ENCODE results near the gene RPS6KL1.
A peak's percentile ranks its signal among the peaks of the same experiment; 100 is the strongest.

Gene RPS6KL1

DNA sequence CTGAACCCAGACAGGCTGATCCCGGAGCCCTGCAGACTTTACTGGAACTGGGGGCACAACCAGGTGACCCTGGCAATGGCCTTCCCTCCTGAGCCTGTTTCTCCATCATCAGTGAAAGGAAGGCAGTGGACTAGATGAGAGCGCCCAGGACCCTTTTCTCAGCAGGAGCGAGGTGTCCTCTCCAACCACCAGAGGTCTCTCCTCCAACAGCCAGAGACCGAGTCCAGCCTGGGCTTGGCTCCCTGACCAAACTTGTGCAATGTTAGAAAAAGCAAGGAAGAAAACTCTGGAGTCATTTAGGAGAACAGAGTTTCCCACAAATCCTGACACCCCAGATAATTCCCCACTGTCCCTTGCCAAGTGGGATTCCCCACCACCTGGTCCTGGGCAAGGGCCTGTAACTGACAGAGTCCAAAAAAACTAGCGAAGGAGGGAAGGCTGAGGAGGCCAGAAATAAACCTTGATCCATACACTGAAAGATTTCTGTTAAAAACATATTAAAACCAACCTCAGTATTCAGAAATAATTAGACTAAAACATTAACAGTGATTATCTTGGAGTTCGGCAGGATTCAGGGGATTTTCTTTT, 9.0 kb downstream of the RPS6KL1 start:
- no peak overlapping the region for H3K4me3 ChIP-seq
- H3K9me3 ChIP-seq (replicated peaks in 1 of 11): no peaks in the 10 kb centered on the region
- H3K4me1 ChIP-seq: peaks cover 1 to 20% (median 15%) of the 10 kb centered on the region in 10 experiments; a peak in 18 of 20 replicates
- peak in 1 of 11 experiments; percentile 23; a peak in 1 of 22 replicates for TF ChIP-seq Cebpa-rat (IDR thresholded peaks at IDR 0.05)
- H3K9ac ChIP-seq: no peak overlapping the region
- no peak overlapping the region for H3K27ac ChIP-seq
- 0 out of 22 replicates have a peak, but pooled peaks cover 0 to 5% (median 0%) of the 10 kb centered on the region in 11 experiments for H4K20me1 ChIP-seq
- H3K27me3 ChIP-seq: no peaks in the 10 kb centered on the region
- H3K36me3 ChIP-seq: peaks cover 0 to 6% (median 0%) of the 10 kb centered on the region in 11 experiments; a peak in 2 of 22 replicates
- H3K4me2 ChIP-seq: no peak overlapping the region

DNA sequence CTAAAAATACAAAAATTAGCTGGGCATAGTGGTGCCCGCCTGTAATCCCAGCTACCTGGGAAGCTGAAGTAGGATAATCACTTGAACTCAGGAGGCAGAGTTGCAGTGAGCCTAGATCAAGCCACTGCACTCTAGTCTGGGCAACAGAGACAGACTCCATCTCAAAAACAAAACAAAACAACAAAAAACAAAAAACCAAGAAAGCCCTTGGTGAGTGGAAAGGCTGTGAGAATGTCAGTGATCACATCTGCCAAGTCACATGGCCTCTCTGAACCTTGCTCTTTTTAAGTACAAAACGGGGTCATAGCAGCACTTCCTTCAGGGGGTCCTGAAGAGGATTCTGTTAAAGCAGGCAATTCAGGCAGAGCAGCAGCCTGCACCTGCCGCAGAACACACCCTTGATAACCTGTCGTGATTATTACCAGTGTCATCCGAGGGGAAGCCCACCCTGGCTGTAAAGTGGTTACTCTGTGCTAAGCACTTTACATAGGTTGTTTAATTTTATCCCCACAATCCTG, 9.6 kb downstream of the RPS6KL1 start:
- no peaks in the 10 kb centered on the region for H3K27me3 ChIP-seq
- H3K9me3 ChIP-seq (replicated peaks in 1 of 11): no peaks in the 10 kb centered on the region
- no peak overlapping the region for H3K4me2 ChIP-seq
- no peak overlapping the region for H3K27ac ChIP-seq
- H3K4me3 ChIP-seq: no peak overlapping the region
- peaks cover 0 to 6% (median 0%) of the 10 kb centered on the region in 11 experiments; a peak in 1 of 22 replicates for H3K36me3 ChIP-seq
- no peak for TF ChIP-seq Cebpa-rat (IDR thresholded peaks at IDR 0.05)
- peaks cover 0 to 20% (median 14%) of the 10 kb centered on the region in 10 experiments; a peak in 14 of 20 replicates for H3K4me1 ChIP-seq
- H3K9ac ChIP-seq: no peak overlapping the region; a peak in 1 of 22 replicates
- H4K20me1 ChIP-seq: peaks cover 0 to 9% (median 0%) of the 10 kb centered on the region in 11 experiments; a peak in 2 of 22 replicates

DNA sequence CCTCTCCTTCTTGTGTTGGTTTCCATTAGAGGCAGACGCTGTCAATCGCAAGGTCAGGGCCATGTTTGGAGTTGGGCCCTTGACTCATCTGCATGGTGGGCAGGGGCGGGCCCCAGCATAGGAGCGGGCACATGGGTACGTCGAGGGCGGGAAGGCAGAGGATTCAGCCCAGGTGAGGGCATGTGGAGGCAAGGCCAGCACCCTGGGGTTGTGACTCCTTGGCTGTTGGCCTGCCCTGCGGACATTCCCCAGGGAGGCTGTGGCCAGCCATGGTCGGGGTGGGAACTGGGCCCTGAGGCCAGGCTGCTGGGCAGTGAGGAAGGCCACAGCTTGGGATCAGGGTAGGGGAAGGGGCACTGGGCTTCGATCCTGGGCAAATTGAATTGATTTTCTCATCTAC, 10.3 kb downstream of the RPS6KL1 start:
- Histone ChIP-seq H3K27me3 (no peaks in the 10 kb centered on the region), H3K27ac (no peak overlapping the region; a peak in 1 of 22 replicates), H3K4me3 (no peak overlapping the region), H3K9me3 (replicated peaks in 1 of 11) (no peaks in the 10 kb centered on the region), H4K20me1 (peaks cover 0 to 16% (median 0%) of the 10 kb centered on the region in 11 experiments; a peak in 3 of 22 replicates), H3K4me1 (peaks cover 5 to 24% (median 14%) of the 10 kb centered on the region in 10 experiments; a peak in 18 of 20 replicates), H3K9ac (no peak overlapping the region; a peak in 2 of 22 replicates), H3K36me3 (peaks cover 0 to 6% (median 0%) of the 10 kb centered on the region in 11 experiments; a peak in 1 of 22 replicates), H3K4me2 (no peak overlapping the region)
- TF ChIP-seq Cebpa-rat (IDR thresholded peaks at IDR 0.05): no peak

DNA sequence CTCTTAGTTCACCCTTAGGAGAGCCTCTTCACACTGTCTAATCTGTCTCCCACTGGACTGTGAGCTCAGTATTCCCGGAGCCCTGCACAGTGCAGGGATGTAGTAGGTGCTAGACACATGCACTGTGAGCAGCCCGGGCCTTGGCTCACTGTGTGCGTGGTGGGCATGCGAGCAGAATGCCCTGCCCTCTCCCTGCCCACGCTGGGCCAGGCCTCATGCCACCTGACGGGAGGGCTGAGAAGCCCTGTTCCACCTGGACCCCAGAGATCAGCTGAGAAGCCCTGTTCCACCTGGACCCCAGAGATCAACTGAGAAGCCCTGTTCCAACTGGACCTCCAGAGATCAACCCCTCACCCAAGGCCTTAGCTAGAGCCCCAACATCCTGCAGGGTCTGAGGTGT, 10.9 kb downstream of the RPS6KL1 start:
- no peak for TF ChIP-seq Cebpa-rat (IDR thresholded peaks at IDR 0.05)
- Histone ChIP-seq H3K4me3 (no peak overlapping the region), H3K36me3 (peaks cover 0 to 6% (median 0%) of the 10 kb centered on the region in 11 experiments; a peak in 2 of 22 replicates), H3K27ac (no peak overlapping the region), H3K9ac (no peak overlapping the region; a peak in 1 of 22 replicates), H3K4me1 (peaks cover 11 to 29% (median 20%) of the 10 kb centered on the region in 10 experiments), H4K20me1 (peaks cover 0 to 23% (median 0%) of the 10 kb centered on the region in 11 experiments; a peak in 6 of 22 replicates), H3K4me2 (no peak overlapping the region), H3K9me3 (replicated peaks in 1 of 11) (no peaks in the 10 kb centered on the region), H3K27me3 (no peaks in the 10 kb centered on the region)

DNA sequence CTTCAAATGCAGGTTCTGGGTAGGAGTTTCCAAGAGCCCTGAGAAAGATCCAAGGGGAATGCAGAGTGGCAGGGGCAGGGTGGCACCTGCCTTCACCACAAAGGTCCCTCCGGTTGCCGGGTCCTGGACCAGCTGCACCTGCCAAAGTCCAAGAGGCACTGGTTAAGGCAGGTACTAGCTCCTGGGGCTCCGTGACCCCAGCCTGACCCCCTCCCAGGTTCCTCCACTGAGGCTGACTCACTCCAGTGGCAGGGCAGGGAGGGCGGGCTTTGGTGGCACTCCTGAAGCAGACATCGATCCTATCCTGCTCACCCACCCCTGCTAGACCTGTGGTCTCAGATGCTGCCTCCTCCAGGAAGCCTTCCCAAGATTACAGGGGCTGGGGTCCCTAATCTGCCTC, 11.4 kb downstream of the RPS6KL1 start:
- Histone ChIP-seq H3K36me3 (peaks cover 0 to 9% (median 3%) of the 10 kb centered on the region in 11 experiments; a peak in 9 of 22 replicates), H3K27ac (no peak overlapping the region), H3K4me2 (no peak overlapping the region), H3K4me1 (peaks cover 15 to 33% (median 24%) of the 10 kb centered on the region in 10 experiments), H3K9me3 (replicated peaks in 1 of 11) (no peaks in the 10 kb centered on the region), H4K20me1 (peaks cover 0 to 27% (median 4%) of the 10 kb centered on the region in 11 experiments; a peak in 10 of 22 replicates), H3K9ac (no peak overlapping the region; a peak in 1 of 22 replicates), H3K27me3 (no peaks in the 10 kb centered on the region), H3K4me3 (no peak overlapping the region)
- no peak for TF ChIP-seq Cebpa-rat (IDR thresholded peaks at IDR 0.05)

DNA sequence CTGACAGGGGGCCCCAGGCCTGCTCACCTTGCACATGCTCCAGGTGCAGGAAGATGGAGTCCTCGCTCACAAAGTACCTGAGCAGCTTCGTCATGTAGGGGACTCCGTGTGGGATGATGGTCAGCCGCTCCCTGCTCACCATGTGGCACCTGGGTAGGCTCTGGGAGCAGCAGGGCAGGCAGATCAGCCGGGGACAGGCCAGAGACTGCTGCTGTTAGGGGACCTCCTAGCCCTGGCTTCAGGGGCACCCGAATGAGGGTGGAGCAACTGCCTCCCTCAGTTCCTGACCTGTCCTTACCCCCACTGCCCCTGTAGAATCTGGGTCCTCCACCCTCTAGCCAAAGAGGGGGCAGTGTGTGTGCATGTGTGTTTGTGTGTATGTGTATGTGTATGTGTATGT, 11.8 kb downstream of the RPS6KL1 start:
- H3K36me3 ChIP-seq: peaks cover 0 to 10% (median 6%) of the 10 kb centered on the region in 11 experiments; a peak in 9 of 22 replicates
- H3K27me3 ChIP-seq: no peaks in the 10 kb centered on the region
- no peak overlapping the region for H3K4me3 ChIP-seq
- H3K9me3 ChIP-seq (replicated peaks in 1 of 11): no peaks in the 10 kb centered on the region
- no peak overlapping the region for H3K4me2 ChIP-seq
- no peak overlapping the region for H3K27ac ChIP-seq
- H4K20me1 ChIP-seq: peaks cover 0 to 29% (median 7%) of the 10 kb centered on the region in 11 experiments; a peak in 10 of 22 replicates
- H3K4me1 ChIP-seq: peaks cover 18 to 37% (median 29%) of the 10 kb centered on the region in 10 experiments
- no peak overlapping the region for H3K9ac ChIP-seq
- no peak for TF ChIP-seq Cebpa-rat (IDR thresholded peaks at IDR 0.05)

DNA sequence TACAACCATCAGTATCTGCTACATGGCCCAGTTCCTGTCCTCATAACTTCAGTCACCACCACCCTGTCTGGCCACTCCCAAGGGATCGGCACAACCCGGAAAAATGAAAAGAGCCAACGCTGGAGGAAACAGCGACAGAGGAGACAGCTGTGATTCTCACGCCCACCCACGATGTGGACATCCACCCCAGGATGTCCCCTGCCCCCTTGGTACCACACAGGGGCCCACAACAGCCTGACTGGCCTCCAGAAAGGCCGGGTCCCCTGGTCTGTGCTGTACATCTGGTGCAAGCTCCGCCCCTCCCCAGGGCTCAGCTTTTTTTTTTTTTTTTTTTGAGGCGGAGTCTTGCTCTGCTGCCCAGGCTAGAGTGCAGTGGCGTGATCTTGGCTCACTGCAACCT, 12.5 kb downstream of the RPS6KL1 start:
- no peak for TF ChIP-seq Cebpa-rat (IDR thresholded peaks at IDR 0.05)
- no peaks in the 10 kb centered on the region for H3K27me3 ChIP-seq
- peaks cover 0 to 30% (median 7%) of the 10 kb centered on the region in 11 experiments; a peak in 11 of 22 replicates for H4K20me1 ChIP-seq
- peak overlapping the region in 6 of 11 experiments; percentile 7 to 52 (median 32); a peak in 8 of 22 replicates for H3K4me2 ChIP-seq
- no peak overlapping the region for H3K4me3 ChIP-seq
- peaks cover 22 to 43% (median 35%) of the 10 kb centered on the region in 10 experiments for H3K4me1 ChIP-seq
- no peak overlapping the region for H3K9ac ChIP-seq
- H3K9me3 ChIP-seq (replicated peaks in 1 of 11): no peaks in the 10 kb centered on the region
- peaks cover 0 to 12% (median 7%) of the 10 kb centered on the region in 11 experiments; a peak in 11 of 22 replicates for H3K36me3 ChIP-seq
- no peak overlapping the region for H3K27ac ChIP-seq

DNA sequence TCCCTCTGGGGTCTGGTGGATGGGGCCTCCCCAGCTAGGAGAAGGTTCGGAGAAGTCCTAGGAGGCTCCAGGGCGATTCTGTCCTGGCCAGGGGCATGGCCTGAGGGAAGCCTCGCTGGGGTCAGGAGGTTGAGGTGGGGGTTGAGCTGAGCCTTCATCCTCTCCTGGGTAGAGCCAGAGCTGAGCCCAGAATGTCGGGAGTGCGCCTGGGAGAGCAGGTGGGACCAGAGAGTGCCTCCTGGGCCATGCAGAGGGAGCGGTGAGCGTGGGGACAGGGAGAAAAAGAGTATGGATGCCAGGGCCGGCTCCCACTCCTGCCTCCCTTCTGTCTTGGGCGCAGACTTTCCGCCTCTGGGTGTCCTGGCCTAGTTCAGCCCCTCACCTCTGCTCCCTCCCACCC, 13.1 kb downstream of the RPS6KL1 start:
- H3K36me3 ChIP-seq: peaks cover 0 to 18% (median 9%) of the 10 kb centered on the region in 11 experiments; a peak in 15 of 22 replicates
- H3K4me1 ChIP-seq: peaks cover 25 to 50% (median 38%) of the 10 kb centered on the region in 10 experiments
- H4K20me1 ChIP-seq: peaks cover 0 to 37% (median 8%) of the 10 kb centered on the region in 11 experiments; a peak in 14 of 22 replicates
- H3K4me3 ChIP-seq: no peak overlapping the region
- no peaks in the 10 kb centered on the region for H3K27me3 ChIP-seq
- TF ChIP-seq Cebpa-rat (IDR thresholded peaks at IDR 0.05): no peak
- no peaks in the 10 kb centered on the region for H3K9me3 ChIP-seq (replicated peaks in 1 of 11)
- H3K9ac ChIP-seq: no peak overlapping the region
- no peak overlapping the region; a peak in 1 of 22 replicates for H3K27ac ChIP-seq
- no peak overlapping the region for H3K4me2 ChIP-seq

DNA sequence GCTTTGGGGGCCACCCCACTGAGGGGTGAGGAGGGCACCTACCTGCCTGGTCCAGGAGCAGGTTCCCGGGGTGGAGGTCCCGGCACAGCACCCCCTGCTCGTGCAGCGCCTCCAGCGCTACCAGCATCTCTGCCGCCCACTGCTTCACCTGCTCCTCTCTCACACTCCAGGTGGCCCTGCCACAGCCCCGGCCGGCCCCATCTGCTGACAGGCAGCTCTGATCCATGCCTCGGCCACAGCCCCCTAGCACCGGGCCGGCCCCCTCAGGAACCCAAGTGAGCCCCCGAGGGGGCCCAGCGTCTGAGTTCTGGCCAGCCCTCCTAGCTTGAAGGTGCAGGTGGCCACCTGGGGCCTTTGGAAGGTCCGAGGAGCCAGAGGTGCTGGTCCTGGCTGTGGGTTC, 13.6 kb downstream of the RPS6KL1 start:
- no peak overlapping the region; a peak in 1 of 22 replicates for H3K9ac ChIP-seq
- H4K20me1 ChIP-seq: peaks cover 0 to 41% (median 12%) of the 10 kb centered on the region in 11 experiments; a peak in 17 of 22 replicates
- H3K4me2 ChIP-seq: no peak overlapping the region
- no peak overlapping the region for H3K4me3 ChIP-seq
- H3K27ac ChIP-seq: no peak overlapping the region; a peak in 1 of 22 replicates
- H3K27me3 ChIP-seq: no peaks in the 10 kb centered on the region
- no peaks in the 10 kb centered on the region for H3K9me3 ChIP-seq (replicated peaks in 1 of 11)
- no peak for TF ChIP-seq Cebpa-rat (IDR thresholded peaks at IDR 0.05)
- peaks cover 1 to 22% (median 13%) of the 10 kb centered on the region in 11 experiments; a peak in 18 of 22 replicates for H3K36me3 ChIP-seq
- peaks cover 24 to 50% (median 40%) of the 10 kb centered on the region in 10 experiments for H3K4me1 ChIP-seq

All from BLaER1 treated with 17β-estradiol and CSF1 and Interleukin-3, amounts not matched to agents 10 nM and 100 nM (cell line).